OCI-LY1 (cell line): ENCODE results near the gene MTNR1A.
"Not testable (repeated sequence)": the region's sequence is repeated elsewhere in the genome, so short reads cannot be mapped to it uniquely, and the experiment has no call there.

ENCODE experiments used
- EZH2 ChIP-seq: fragments of 200-600 bp; sonication (generic), shearing (Covaris generic); IDR thresholded peaks from 2 replicates; pipeline ENCODE4 v1.8.0; 2017; ENCODE audit warnings: borderline replicate concordance, mixed run types, mild to moderate bottlenecking, antibody characterized with exemption, low read length, moderate library complexity, mixed read lengths
- TF ChIP-seq, protein P1 (sequence below): fragments of 200-600 bp; sonication (generic), shearing (Covaris generic); IDR thresholded peaks from 2 replicates; pipeline ENCODE4 v1.5.1; 2017; ENCODE audit warnings: mild to moderate bottlenecking, antibody characterized with exemption, low read length, moderate library complexity, mixed read lengths

DNA sequence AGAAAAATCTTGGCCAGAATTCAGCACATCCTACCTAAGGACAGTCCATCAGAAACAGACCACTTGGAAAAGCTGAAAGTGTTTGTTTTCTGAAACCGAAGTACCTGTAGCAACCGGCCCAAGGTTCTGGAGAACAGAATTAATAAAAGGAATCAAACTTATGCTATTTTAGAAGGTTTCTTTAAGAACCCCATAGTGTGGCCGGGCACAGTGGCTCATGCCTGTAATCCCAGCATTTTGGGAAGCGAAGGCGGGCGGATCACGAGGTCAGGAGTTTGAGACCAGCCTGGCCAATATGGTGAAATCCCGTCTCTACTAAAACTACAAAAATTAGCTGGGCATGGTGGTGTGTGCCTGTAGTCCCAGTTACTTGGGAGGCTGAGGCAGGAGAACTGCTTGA is 50.6 kb downstream of the MTNR1A start:
- TF ChIP-seq, protein P1, sequence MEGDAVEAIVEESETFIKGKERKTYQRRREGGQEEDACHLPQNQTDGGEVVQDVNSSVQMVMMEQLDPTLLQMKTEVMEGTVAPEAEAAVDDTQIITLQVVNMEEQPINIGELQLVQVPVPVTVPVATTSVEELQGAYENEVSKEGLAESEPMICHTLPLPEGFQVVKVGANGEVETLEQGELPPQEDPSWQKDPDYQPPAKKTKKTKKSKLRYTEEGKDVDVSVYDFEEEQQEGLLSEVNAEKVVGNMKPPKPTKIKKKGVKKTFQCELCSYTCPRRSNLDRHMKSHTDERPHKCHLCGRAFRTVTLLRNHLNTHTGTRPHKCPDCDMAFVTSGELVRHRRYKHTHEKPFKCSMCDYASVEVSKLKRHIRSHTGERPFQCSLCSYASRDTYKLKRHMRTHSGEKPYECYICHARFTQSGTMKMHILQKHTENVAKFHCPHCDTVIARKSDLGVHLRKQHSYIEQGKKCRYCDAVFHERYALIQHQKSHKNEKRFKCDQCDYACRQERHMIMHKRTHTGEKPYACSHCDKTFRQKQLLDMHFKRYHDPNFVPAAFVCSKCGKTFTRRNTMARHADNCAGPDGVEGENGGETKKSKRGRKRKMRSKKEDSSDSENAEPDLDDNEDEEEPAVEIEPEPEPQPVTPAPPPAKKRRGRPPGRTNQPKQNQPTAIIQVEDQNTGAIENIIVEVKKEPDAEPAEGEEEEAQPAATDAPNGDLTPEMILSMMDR: not testable (repeated sequence)
- not testable (repeated sequence) for TF ChIP-seq EZH2
